Activated CD4-positive, alpha-beta T cell treated with anti-CD3 and anti-CD28 coated beads, Interleukin-2, amount 50 U/mL, for 16 hours (primary cell): ENCODE results near the gene OR2D2.
"Not testable (repeated sequence)": the region's sequence is repeated elsewhere in the genome, so short reads cannot be mapped to it uniquely, and the experiment has no call there.

Experiments used
- DNase-seq: peaks from one replicate; pipeline ENCODE4 v3.0.0-alpha.2; 2020

The OR2D2 gene

GRCh38 chr11:6892400-6892799 lies at the start of gene OR2D2:
Gene OR2D2 (minus strand): TSS chr11:6892500. CDS start chr11:6892500, 0 bp downstream.
- no peak for DNase-seq

GRCh38 chr11:6941970-6942369 lies 49.7 kb upstream of the OR2D2 start:
- no peak for DNase-seq

GRCh38 chr11:6932145-6932544 lies 39.8 kb upstream of the OR2D2 start:
- DNase-seq: peak; percentile 10

- no peak for DNase-seq
These were observed 38.9 kb upstream of the OR2D2 start for GRCh38 chr11:6931146-6931713.

GRCh38 chr11:6928916-6929315 lies 36.6 kb upstream of the OR2D2 start:
- DNase-seq: no peak

GRCh38 chr11:6927030-6927617 lies 34.8 kb upstream of the OR2D2 start:
- no peak for DNase-seq

GRCh38 chr11:6926208-6927029 lies 34.1 kb upstream of the OR2D2 start, which contains the start of gene ZNF215:
Gene ZNF215 (plus strand): TSS chr11:6926426. CDS start chr11:6932273, 5,847 bp downstream.
- peak; percentile 65 for DNase-seq

GRCh38 chr11:6925636-6926207 lies 33.4 kb upstream of the OR2D2 start:
- DNase-seq: no peak

- no peak for DNase-seq
These were observed 32.8 kb upstream of the OR2D2 start for GRCh38 chr11:6925007-6925577.

- DNase-seq: no peak
These were observed 28.4 kb upstream of the OR2D2 start, which contains the start of gene OR2D3 for GRCh38 chr11:6920702-6921101. Gene OR2D3 (plus strand): TSS chr11:6921002. CDS start chr11:6921002, 0 bp downstream.

- no peak for DNase-seq
These were observed 27.4 kb upstream of the OR2D2 start for GRCh38 chr11:6919698-6920097.

GRCh38 chr11:6911948-6912347 lies 19.6 kb upstream of the OR2D2 start:
- no peak for DNase-seq

- DNase-seq: no peak
These were observed 19.1 kb upstream of the OR2D2 start for GRCh38 chr11:6911378-6911777.

- DNase-seq: not testable (repeated sequence)
These were observed 12.5 kb upstream of the OR2D2 start for GRCh38 chr11:6904804-6905203.

- no peak for DNase-seq
These were observed 8.2 kb upstream of the OR2D2 start for GRCh38 chr11:6900327-6900999.

GRCh38 chr11:6898911-6899310 lies 6.6 kb upstream of the OR2D2 start:
- DNase-seq: no peak

- peak; percentile 35 for DNase-seq
These were observed 2.7 kb upstream of the OR2D2 start for GRCh38 chr11:6895010-6895409.

- no peak for DNase-seq
These were observed 1.8 kb upstream of the OR2D2 start for GRCh38 chr11:6894097-6894496.

- DNase-seq: no peak
These were observed 2.5 kb downstream of the OR2D2 start for GRCh38 chr11:6889835-6890234.

GRCh38 chr11:6888830-6889229 lies 3.5 kb downstream of the OR2D2 start:
- DNase-seq: no peak

- DNase-seq: not testable (repeated sequence)
These were observed 4.6 kb downstream of the OR2D2 start for GRCh38 chr11:6887711-6888110.

GRCh38 chr11:6882751-6883150 lies 9.5 kb downstream of the OR2D2 start:
- no peak for DNase-seq

GRCh38 chr11:6876914-6877313 lies 15.4 kb downstream of the OR2D2 start:
- DNase-seq: no peak
